OCI-LY1 (cell line): ENCODE results near the gene SLC22A23.

Source experiments
- CTCF ChIP-seq: fragments of 200-600 bp; sonication (generic), shearing (Covaris generic); IDR thresholded peaks from 2 replicates; pipeline ENCODE4 v1.5.1; 2017; ENCODE audit warnings: mild to moderate bottlenecking, antibody characterized with exemption, low read length, moderate library complexity, mixed read lengths
- EZH2 ChIP-seq: fragments of 200-600 bp; sonication (generic), shearing (Covaris generic); IDR thresholded peaks from 2 replicates; pipeline ENCODE4 v1.8.0; 2017; ENCODE audit warnings: borderline replicate concordance, mixed run types, mild to moderate bottlenecking, antibody characterized with exemption, low read length, moderate library complexity, mixed read lengths

- TF ChIP-seq CTCF, result no peak
- TF ChIP-seq EZH2, result no peak
Observed at GRCh38 chr6:3481640-3482039, 24.8 kb upstream of the SLC22A23 start.
